Measurements from ENCODE around the gene BCL2L13.

GRCh38 chr22:17637490-17638181, 921 bp upstream of the BCL2L13 start:
- no peak for TF ChIP-seq CTCF (optimal IDR thresholded peaks at IDR 0.05 in 1 of 3, IDR thresholded peaks at IDR 0.05 in 1 of 3, conservative IDR thresholded peaks at IDR 0.05 in 1 of 3; ENCODE audit: extremely low read depth in 1 of 3, insufficient read depth in 2 of 3, low read length in 3 of 3)
- TF ChIP-seq EZH2 (IDR thresholded peaks at IDR 0.05; ENCODE audit: low read length) = no peak
